GM23338 (cell line): ENCODE measurements around the gene WDR31. TPM values are rescaled to one million over a fixed set of nuclear protein-coding genes. Genes with fewer than 3 reads are reported as not detected.

Source experiments
- ATAC-seq: fragments of 200-7000 bp; cut with Tn5 transposase; 3 replicates; pipeline ENCODE4 v1.9.1; 2020
- DNase-seq: peaks from one replicate; pipeline ENCODE4 v3.0.0-alpha.2; 2015; ENCODE audit warnings: low spot score
- H2AFZ ChIP-seq: fragments of 200-600 bp; sonication (generic); 2 replicates; pipeline ENCODE4 v1.8.0; 2016; ENCODE audit warnings: antibody characterized with exemption, mild to moderate bottlenecking, moderate library complexity
- H3F3A ChIP-seq: fragments of 200-600 bp; sonication (generic); replicated peaks from 2 replicates; pipeline ENCODE4 v1.8.0; 2017; ENCODE audit warnings: antibody characterized with exemption, mixed run types, low read depth
- H3K27ac ChIP-seq: fragments of 200-600 bp; sonication (generic); 2 replicates; pipeline ENCODE4 v1.6.1; 2016; ENCODE audit warnings: low read depth
- H3K27me3 ChIP-seq: fragments of 200-600 bp; sonication (generic); 2 replicates; pipeline ENCODE4 v1.8.0; 2016; ENCODE audit warnings: mild to moderate bottlenecking, mixed run types, moderate library complexity; ENCODE audit not compliant: insufficient read depth
- H3K36me3 ChIP-seq: fragments of 200-600 bp; sonication (generic); 2 replicates; pipeline ENCODE4 v1.8.0; 2016; ENCODE audit warnings: mild to moderate bottlenecking; ENCODE audit not compliant: insufficient read depth
- H3K4me1 ChIP-seq: fragments of 200-600 bp; sonication (generic); 2 replicates; pipeline ENCODE4 v1.8.0; 2016; ENCODE audit warnings: mild to moderate bottlenecking, moderate library complexity; ENCODE audit not compliant: insufficient read depth
- H3K4me2 ChIP-seq: fragments of 200-600 bp; sonication (generic); 2 replicates; pipeline ENCODE4 v1.7.1; 2017; ENCODE audit warnings: mixed run types
- H3K4me3 ChIP-seq: fragments of 200-600 bp; sonication (generic); 2 replicates; pipeline ENCODE4 v1.6.1; 2016; ENCODE audit warnings: mixed run types
- H3K79me2 ChIP-seq: fragments of 200-600 bp; sonication (generic); replicated peaks from 2 replicates; pipeline ENCODE4 v1.8.0; 2017; ENCODE audit warnings: mild to moderate bottlenecking; ENCODE audit not compliant: insufficient read depth
- H3K9me2 ChIP-seq: fragments of 200-600 bp; sonication (generic); 2 replicates; pipeline ENCODE4 v1.8.0; 2017; ENCODE audit not compliant: insufficient read depth
- H4K20me1 ChIP-seq: fragments of 200-600 bp; sonication (generic); replicated peaks from 2 replicates; pipeline ENCODE4 v1.8.0; 2017; ENCODE audit warnings: mild to moderate bottlenecking; ENCODE audit not compliant: insufficient read depth
- H3K27ac Mint-ChIP-seq: 2 replicates; pipeline ENCODE4 v1.8.0; 2020; ENCODE audit warnings: inconsistent platforms, mild to moderate bottlenecking, moderate library complexity, mixed read lengths
- H3K27me3 Mint-ChIP-seq: 3 replicates; pipeline ENCODE4 v1.8.0; 2022; ENCODE audit warnings: low read depth, mild to moderate bottlenecking, moderate library complexity, mixed read lengths, inconsistent platforms; ENCODE audit not compliant: insufficient read depth, poor library complexity
- H3K36me3 Mint-ChIP-seq: 3 replicates; pipeline ENCODE4 v1.8.0; 2021; ENCODE audit warnings: low read depth, mild to moderate bottlenecking, inconsistent platforms, moderate library complexity, mixed read lengths
- H3K4me1 Mint-ChIP-seq: 3 replicates; pipeline ENCODE4 v1.8.0; 2020; ENCODE audit warnings: mild to moderate bottlenecking, inconsistent platforms, mixed read lengths
- H3K4me3 Mint-ChIP-seq: 3 replicates; pipeline ENCODE4 v1.8.0; 2021; ENCODE audit warnings: moderate library complexity, mild to moderate bottlenecking, inconsistent platforms, mixed read lengths
- H3K9me3 Mint-ChIP-seq: 3 replicates; pipeline ENCODE4 v1.8.0; 2020; ENCODE audit warnings: moderate library complexity, mild to moderate bottlenecking, inconsistent platforms, mixed read lengths
- EZH2 ChIP-seq: fragments of 200-600 bp; sonication (generic); IDR thresholded peaks from one replicate; pipeline ENCODE4 v1.8.0; 2017; ENCODE audit warnings: antibody characterized with exemption, mild to moderate bottlenecking, low read depth; ENCODE audit not compliant: unreplicated experiment
- JUNB ChIP-seq: IDR thresholded peaks from one replicate; pipeline ENCODE4 v1.6.1; 2016; ENCODE audit warnings: antibody characterized with exemption; ENCODE audit not compliant: unreplicated experiment
- STAT1 ChIP-seq: IDR thresholded peaks from one replicate; pipeline ENCODE4 v1.6.1; 2016; ENCODE audit warnings: antibody characterized with exemption; ENCODE audit not compliant: unreplicated experiment
- ZNF331 ChIP-seq: fragments of 250-450 bp; sonication (Bioruptor Pico); IDR thresholded peaks from 2 replicates; pipeline ENCODE4 v1.5.0; 2020; ENCODE audit warnings: low read depth, mild to moderate bottlenecking, moderate library complexity
- polyA plus RNA-seq: library from polyadenylated mRNA; unstranded; fragments of >200 nt; fragmentation: Nextera tagmentation; extraction: Ambion mirVana; gene quantifications from 2 replicates; pipeline ENCODE4 v1.2.1, GENCODE V29; 2016
- total RNA-seq: library from RNA; depleted of rRNA; stranded (reverse); fragments of >200 nt; shearing (Covaris generic); gene quantifications from 2 replicates; pipeline ENCODE4 v1.2.3, GENCODE V29; 2014
- TF ChIP-seq, protein P1 (sequence below), 2 experiments: fragments of 200-600 bp in 1 of 2; sonication (generic) in 1 of 2; conservative IDR thresholded peaks; 2 replicates each; pipeline versions ENCODE4 v1.5.1 to v1.6.1; 2016 to 2017; ENCODE audit warnings: antibody characterized with exemption in 2 of 2, low read depth in 2 of 2, mild to moderate bottlenecking in 2 of 2, moderate library complexity in 1 of 2
- TF ChIP-seq, protein P2 (sequence below): fragments of 250-450 bp; sonication (Bioruptor Pico); IDR thresholded peaks from 2 replicates; pipeline ENCODE4 v1.5.0; 2020; ENCODE audit warnings: mild to moderate bottlenecking, moderate library complexity

The WDR31 gene
- total and polyA plus RNA-seq, 2 experiments from 2014 or later: 0.13 to 0.63 TPM

DNA sequence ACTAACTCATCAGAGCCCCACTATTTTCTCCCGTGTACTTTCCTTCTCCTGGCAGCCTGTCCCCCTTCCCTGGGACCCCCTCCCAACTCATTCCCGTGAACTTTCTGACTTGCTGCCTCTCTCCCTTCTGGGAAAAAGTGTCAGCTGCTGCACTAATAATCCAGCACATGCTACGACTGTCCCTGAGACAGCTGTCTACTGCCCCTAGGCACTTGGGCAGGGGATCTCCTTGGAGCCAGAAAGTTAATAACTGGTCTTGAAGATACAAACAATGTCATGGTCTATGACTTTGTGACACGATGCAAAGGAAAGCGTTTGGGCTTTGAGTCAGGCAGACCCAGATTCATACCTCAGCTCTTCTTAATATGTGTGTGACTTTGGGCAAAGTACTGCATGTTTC lies 26.8 kb downstream of the WDR31 start (continued):
- TF ChIP-seq, protein P1, sequence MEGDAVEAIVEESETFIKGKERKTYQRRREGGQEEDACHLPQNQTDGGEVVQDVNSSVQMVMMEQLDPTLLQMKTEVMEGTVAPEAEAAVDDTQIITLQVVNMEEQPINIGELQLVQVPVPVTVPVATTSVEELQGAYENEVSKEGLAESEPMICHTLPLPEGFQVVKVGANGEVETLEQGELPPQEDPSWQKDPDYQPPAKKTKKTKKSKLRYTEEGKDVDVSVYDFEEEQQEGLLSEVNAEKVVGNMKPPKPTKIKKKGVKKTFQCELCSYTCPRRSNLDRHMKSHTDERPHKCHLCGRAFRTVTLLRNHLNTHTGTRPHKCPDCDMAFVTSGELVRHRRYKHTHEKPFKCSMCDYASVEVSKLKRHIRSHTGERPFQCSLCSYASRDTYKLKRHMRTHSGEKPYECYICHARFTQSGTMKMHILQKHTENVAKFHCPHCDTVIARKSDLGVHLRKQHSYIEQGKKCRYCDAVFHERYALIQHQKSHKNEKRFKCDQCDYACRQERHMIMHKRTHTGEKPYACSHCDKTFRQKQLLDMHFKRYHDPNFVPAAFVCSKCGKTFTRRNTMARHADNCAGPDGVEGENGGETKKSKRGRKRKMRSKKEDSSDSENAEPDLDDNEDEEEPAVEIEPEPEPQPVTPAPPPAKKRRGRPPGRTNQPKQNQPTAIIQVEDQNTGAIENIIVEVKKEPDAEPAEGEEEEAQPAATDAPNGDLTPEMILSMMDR (conservative IDR thresholded peaks at IDR 0.05; ENCODE audit: low read depth in 2 of 2): no peak
- TF ChIP-seq, protein P2, sequence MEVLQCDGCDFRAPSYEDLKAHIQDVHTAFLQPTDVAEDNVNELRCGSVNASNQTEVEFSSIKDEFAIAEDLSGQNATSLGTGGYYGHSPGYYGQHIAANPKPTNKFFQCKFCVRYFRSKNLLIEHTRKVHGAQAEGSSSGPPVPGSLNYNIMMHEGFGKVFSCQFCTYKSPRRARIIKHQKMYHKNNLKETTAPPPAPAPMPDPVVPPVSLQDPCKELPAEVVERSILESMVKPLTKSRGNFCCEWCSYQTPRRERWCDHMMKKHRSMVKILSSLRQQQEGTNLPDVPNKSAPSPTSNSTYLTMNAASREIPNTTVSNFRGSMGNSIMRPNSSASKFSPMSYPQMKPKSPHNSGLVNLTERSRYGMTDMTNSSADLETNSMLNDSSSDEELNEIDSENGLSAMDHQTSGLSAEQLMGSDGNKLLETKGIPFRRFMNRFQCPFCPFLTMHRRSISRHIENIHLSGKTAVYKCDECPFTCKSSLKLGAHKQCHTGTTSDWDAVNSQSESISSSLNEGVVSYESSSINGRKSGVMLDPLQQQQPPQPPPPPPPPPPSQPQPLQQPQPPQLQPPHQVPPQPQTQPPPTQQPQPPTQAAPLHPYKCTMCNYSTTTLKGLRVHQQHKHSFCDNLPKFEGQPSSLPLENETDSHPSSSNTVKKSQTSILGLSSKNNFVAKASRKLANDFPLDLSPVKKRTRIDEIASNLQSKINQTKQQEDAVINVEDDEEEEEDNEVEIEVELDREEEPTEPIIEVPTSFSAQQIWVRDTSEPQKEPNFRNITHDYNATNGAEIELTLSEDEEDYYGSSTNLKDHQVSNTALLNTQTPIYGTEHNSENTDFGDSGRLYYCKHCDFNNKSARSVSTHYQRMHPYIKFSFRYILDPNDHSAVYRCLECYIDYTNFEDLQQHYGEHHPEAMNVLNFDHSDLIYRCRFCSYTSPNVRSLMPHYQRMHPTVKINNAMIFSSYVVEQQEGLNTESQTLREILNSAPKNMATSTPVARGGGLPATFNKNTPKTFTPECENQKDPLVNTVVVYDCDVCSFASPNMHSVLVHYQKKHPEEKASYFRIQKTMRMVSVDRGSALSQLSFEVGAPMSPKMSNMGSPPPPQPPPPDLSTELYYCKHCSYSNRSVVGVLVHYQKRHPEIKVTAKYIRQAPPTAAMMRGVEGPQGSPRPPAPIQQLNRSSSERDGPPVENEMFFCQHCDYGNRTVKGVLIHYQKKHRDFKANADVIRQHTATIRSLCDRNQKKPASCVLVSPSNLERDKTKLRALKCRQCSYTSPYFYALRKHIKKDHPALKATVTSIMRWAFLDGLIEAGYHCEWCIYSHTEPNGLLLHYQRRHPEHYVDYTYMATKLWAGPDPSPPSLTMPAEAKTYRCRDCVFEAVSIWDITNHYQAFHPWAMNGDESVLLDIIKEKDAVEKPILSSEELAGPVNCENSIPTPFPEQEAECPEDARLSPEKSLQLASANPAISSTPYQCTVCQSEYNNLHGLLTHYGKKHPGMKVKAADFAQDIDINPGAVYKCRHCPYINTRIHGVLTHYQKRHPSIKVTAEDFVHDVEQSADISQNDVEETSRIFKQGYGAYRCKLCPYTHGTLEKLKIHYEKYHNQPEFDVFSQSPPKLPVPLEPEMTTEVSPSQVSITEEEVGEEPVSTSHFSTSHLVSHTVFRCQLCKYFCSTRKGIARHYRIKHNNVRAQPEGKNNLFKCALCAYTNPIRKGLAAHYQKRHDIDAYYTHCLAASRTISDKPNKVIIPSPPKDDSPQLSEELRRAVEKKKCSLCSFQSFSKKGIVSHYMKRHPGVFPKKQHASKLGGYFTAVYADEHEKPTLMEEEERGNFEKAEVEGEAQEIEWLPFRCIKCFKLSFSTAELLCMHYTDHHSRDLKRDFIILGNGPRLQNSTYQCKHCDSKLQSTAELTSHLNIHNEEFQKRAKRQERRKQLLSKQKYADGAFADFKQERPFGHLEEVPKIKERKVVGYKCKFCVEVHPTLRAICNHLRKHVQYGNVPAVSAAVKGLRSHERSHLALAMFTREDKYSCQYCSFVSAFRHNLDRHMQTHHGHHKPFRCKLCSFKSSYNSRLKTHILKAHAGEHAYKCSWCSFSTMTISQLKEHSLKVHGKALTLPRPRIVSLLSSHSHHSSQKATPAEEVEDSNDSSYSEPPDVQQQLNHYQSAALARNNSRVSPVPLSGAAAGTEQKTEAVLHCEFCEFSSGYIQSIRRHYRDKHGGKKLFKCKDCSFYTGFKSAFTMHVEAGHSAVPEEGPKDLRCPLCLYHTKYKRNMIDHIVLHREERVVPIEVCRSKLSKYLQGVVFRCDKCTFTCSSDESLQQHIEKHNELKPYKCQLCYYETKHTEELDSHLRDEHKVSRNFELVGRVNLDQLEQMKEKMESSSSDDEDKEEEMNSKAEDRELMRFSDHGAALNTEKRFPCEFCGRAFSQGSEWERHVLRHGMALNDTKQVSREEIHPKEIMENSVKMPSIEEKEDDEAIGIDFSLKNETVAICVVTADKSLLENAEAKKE (CRISPR knock-in tag): no peak
- TF ChIP-seq ZNF331 (CRISPR knock-in tag) (no peak), JUNB (no peak)

DNA sequence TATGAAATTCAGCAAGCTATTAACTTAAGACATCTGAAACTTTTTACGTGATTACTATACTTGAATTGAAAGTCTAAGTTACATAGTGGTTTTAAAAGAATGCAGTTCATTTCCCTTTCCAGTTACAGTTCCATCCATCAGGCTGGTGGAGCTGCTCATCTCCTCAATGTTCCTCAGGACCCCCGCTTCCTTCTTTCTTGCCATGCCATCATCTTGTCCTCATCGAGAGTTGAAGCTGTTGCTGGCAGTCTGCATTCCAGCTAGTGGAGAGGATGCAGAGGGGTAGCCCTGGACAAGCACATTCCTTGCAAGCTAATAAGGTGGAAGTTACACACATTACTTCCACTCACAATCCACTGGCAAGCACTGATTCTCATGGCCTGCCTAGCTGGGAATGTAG lies 28.1 kb downstream of the WDR31 start:
- no peaks in the 10 kb centered on the region for H3K79me2 ChIP-seq
- ATAC-seq (no peak), DNase-seq (no peak)
- H3K4me2 ChIP-seq: no peak overlapping the region
- Mint-ChIP-seq H3K4me1 (no peaks in the 10 kb centered on the region), H3K9me3 (no peaks in the 10 kb centered on the region), H3K4me3 (no peak overlapping the region), H3K27me3 (peaks cover 2% of the 10 kb centered on the region), H3K36me3 (no peaks in the 10 kb centered on the region), H3K27ac (no peak overlapping the region)
- no peak overlapping the region for H3K27ac ChIP-seq
- no peak overlapping the region for H2AFZ ChIP-seq
- no peaks in the 10 kb centered on the region for H3K9me2 ChIP-seq
- H3K36me3 ChIP-seq: no peaks in the 10 kb centered on the region
- no peaks in the 10 kb centered on the region for H3K4me1 ChIP-seq
- no peak overlapping the region for H3K4me3 ChIP-seq
- no peaks in the 10 kb centered on the region for H3F3A ChIP-seq
- H4K20me1 ChIP-seq: peaks cover 4% of the 10 kb centered on the region; the same call in 1 of the 2 replicates
- no peaks in the 10 kb centered on the region for H3K27me3 ChIP-seq
- TF ChIP-seq STAT1 (no peak), JUNB (no peak), EZH2 (no peak)
- TF ChIP-seq, protein P2 (CRISPR knock-in tag): no peak
